Middle frontal gyrus (tissue), 1 donor: ENCODE results near the gene C5orf22.
"Not testable (repeated sequence)": the region's sequence is repeated elsewhere in the genome, so short reads cannot be mapped to it uniquely, and the experiment has no call there.

Experiments
- DNase-seq: peaks from one replicate; pipeline ENCODE4 v3.0.0-alpha.2; 2015; ENCODE audit warnings: low spot score; ENCODE audit errors: extremely low spot score

The C5orf22 gene

GRCh38 chr5:31553863-31554262 is 21.8 kb downstream of the C5orf22 start:
- no peak for DNase-seq

GRCh38 chr5:31554552-31554951 is 22.5 kb downstream of the C5orf22 start:
- no peak for DNase-seq

GRCh38 chr5:31556461-31556860 is 24.4 kb downstream of the C5orf22 start:
- DNase-seq, result no peak

GRCh38 chr5:31559942-31560341 is 27.8 kb downstream of the C5orf22 start:
- no peak for DNase-seq

GRCh38 chr5:31561946-31562345 is 29.8 kb downstream of the C5orf22 start:
- DNase-seq, result no peak

GRCh38 chr5:31563216-31563615 is 31.1 kb downstream of the C5orf22 start:
- no peak for DNase-seq

GRCh38 chr5:31566362-31566761 is 34.3 kb downstream of the C5orf22 start:
- DNase-seq, result not testable (repeated sequence)

- DNase-seq, result no peak
Observed at GRCh38 chr5:31568302-31568835, 36.3 kb downstream of the C5orf22 start.

GRCh38 chr5:31569068-31569467 is 37.0 kb downstream of the C5orf22 start:
- no peak for DNase-seq

GRCh38 chr5:31573494-31574142 is 41.5 kb downstream of the C5orf22 start:
- DNase-seq, result no peak

- no peak for DNase-seq
Observed at GRCh38 chr5:31574772-31575171, 42.7 kb downstream of the C5orf22 start.

GRCh38 chr5:31577438-31577837 is 45.3 kb downstream of the C5orf22 start:
- DNase-seq, result no peak

- DNase-seq, result no peak
Observed at GRCh38 chr5:31579558-31579957, 47.5 kb downstream of the C5orf22 start.

- no peak for DNase-seq
Observed at GRCh38 chr5:31581498-31582099, 49.5 kb downstream of the C5orf22 start.

GRCh38 chr5:31583129-31583528 is 51.0 kb downstream of the C5orf22 start:
- DNase-seq, result no peak

GRCh38 chr5:31585166-31585894 is 53.2 kb downstream of the C5orf22 start:
- DNase-seq, result no peak

- no peak for DNase-seq
Observed at GRCh38 chr5:31585895-31586270, 53.8 kb downstream of the C5orf22 start.

- no peak for DNase-seq
Observed at GRCh38 chr5:31587546-31587945, 55.4 kb downstream of the C5orf22 start.

GRCh38 chr5:31593665-31594064 is 61.6 kb downstream of the C5orf22 start:
- DNase-seq, result no peak

- no peak for DNase-seq
Observed at GRCh38 chr5:31596354-31596753, 64.3 kb downstream of the C5orf22 start.

GRCh38 chr5:31598640-31599611 is 66.8 kb downstream of the C5orf22 start:
- DNase-seq, result no peak
